Stomach (tissue), 19 donors: ENCODE data around the gene THAP10. TPM values are rescaled to one million over a fixed set of nuclear protein-coding genes. Genes with fewer than 3 reads are reported as not detected.

ENCODE experiments used
- DNase-seq, 2 donors: peaks; one replicate each; pipeline versions ENCODE4 v3.0.0 to v3.0.0-alpha.2; 2013 to 2019
- H3K27ac ChIP-seq, 5 donors: fragments of 200-600 bp in 4 of 5; sonication (generic) in 4 of 5; one replicate each; pipeline ENCODE4 v1.5.1; 2013 to 2019; ENCODE audit warnings: mild to moderate bottlenecking in 1 of 5, moderate library complexity in 1 of 5
- H3K27me3 ChIP-seq, 3 donors: fragments of 200-600 bp; sonication (generic); one replicate each; pipeline ENCODE4 v1.5.1; 2017 to 2019; ENCODE audit warnings: mixed run types in 1 of 3
- H3K36me3 ChIP-seq, 4 donors: fragments of 200-600 bp; sonication (generic); 1 replicate in 3 of 4; 2 replicates in 1 of 4; pipeline ENCODE4 v1.5.1; 2016 to 2019
- H3K4me1 ChIP-seq, 4 donors: fragments of 200-600 bp; sonication (generic); one replicate each; pipeline ENCODE4 v1.5.1; 2016 to 2019
- H3K4me3 ChIP-seq, 4 donors: fragments of 200-600 bp; sonication (generic) in 3 of 4; one replicate each; pipeline ENCODE4 v1.5.1; 2016 to 2019; ENCODE audit warnings: mild to moderate bottlenecking in 1 of 4
- H3K9me3 ChIP-seq, 4 donors: fragments of 200-600 bp; sonication (generic); one replicate each; pipeline ENCODE4 v1.5.1; 2016 to 2019
- CTCF ChIP-seq, 7 experiments: fragments of 450-650 bp in 4 of 7; fragments of 200-600 bp in 3 of 7; sonication (generic) in 3 of 7; IDR thresholded peaks; one replicate each; pipeline ENCODE4 v1.5.1; 2016 to 2019; ENCODE audit warnings: antibody characterized with exemption in 7 of 7, control low read depth in 2 of 7, mild to moderate bottlenecking in 1 of 7
- EP300 ChIP-seq: sonication (generic); formaldehyde crosslinking; IDR thresholded peaks from one replicate; pipeline ENCODE4 v1.6.1; 2017; ENCODE audit warnings: antibody characterized with exemption
- POLR2A ChIP-seq, 4 donors: fragments of 450-650 bp; IDR thresholded peaks; one replicate each; pipeline ENCODE4 v1.6.1; 2016; ENCODE audit warnings: antibody characterized with exemption in 4 of 4, control low read depth in 2 of 4, mild to moderate bottlenecking in 1 of 4, moderate library complexity in 1 of 4
- POLR2AphosphoS5 ChIP-seq, 3 donors: sonication (generic); formaldehyde crosslinking; IDR thresholded peaks; one replicate each; pipeline ENCODE4 v1.6.1; 2016; ENCODE audit warnings: antibody characterized with exemption in 3 of 3
- WGBS, 5 donors: extraction: QIAGEN DNeasy Blood & Tissue Kit in 3 of 5; methylation state at CpG; one replicate each; pipeline versions ENCODE4 v1.1.5 to v1.1.7; 2013 to 2018; 5-methylcytosine and 5-hydroxymethylcytosine counted together
- intact Hi-C: fragments of 100-400 bp; cut with DNase I; formaldehyde crosslinking; loops from one replicate; pipeline ENCODE4 v1.15.1; 2023; ENCODE audit warnings: low total_unique reads
- long read RNA-seq, 10 donors: transcript quantifications; one replicate each; lab custom pipeline, GENCODE V29; 2026
- polyA plus RNA-seq, 3 donors: library from polyadenylated mRNA; stranded (reverse); fragments of 200-250 nt; gene quantifications; one replicate each; pipeline ENCODE4 v1.2.3, GENCODE V29; 2013
- total RNA-seq, 5 donors: library from RNA; depleted of rRNA; stranded (reverse); fragments of >200 nt; gene quantifications; one replicate each; pipeline versions ENCODE4 v1.1.0 to v1.2.3, GENCODE V29; 2014 to 2016
- donor health status: healthy with polysubstance abuse.
- donor health status: Bipolar disorder and iron deficiency.
- donor health status: healthy.

Gene THAP10
- total RNA-seq (1 to 10 TPM in 3 of 5 donors, under 1 TPM in 1, not detected in 1; 0.72 to 4.5 (median 2.1) TPM), polyA plus RNA-seq (1 to 10 TPM; 1.9 to 3.4 (median 2.5) TPM)
- long read RNA-seq, donor 1, partial matches to known transcripts, result 0 of 2 reads
- long read RNA-seq, donor 1, other reads (novel, unspliced or antisense), result 0 of 2 reads
- long read RNA-seq, donor 2, result 0 reads
- long read RNA-seq, donor 3, partial matches to known transcripts, result 0 of 1 reads
- long read RNA-seq, donor 3, other reads (novel, unspliced or antisense), result 0 of 1 reads
- long read RNA-seq, donor 4, result 0 reads
- long read RNA-seq, donor 5, partial matches to known transcripts, result 0 of 3 reads
- long read RNA-seq, donor 5, other reads (novel, unspliced or antisense), result 0 of 3 reads
- long read RNA-seq, donor 6, partial matches to known transcripts, result 0 of 1 reads
- long read RNA-seq, donor 6, other reads (novel, unspliced or antisense), result 0 of 1 reads
- long read RNA-seq, donor 7, partial matches to known transcripts, result 0 of 1 reads
- long read RNA-seq, donor 7, other reads (novel, unspliced or antisense), result 0 of 1 reads
- long read RNA-seq, donor 8, result 0 reads
- long read RNA-seq, donor 9, result 0 reads
- long read RNA-seq, donor 10, result 0 reads

GRCh38 chr15:70892002-70892911 lies at the start of gene THAP10, which contains the start of gene LRRC49:
TSS of gene THAP10 (minus strand) at chr15:70892433. CDS start at chr15:70892272, 161 bp downstream.
TSS of gene LRRC49 (plus strand) at chr15:70892826. CDS start at chr15:70892895, 69 bp downstream.
- H3K4me3 ChIP-seq, result peak within 1 kb of the TSS; percentile 75 to 88 (median 79)
- H3K27me3 ChIP-seq, result no peaks in the 10 kb centered on the region
- peak; percentile 82 to 97 for DNase-seq
- peaks cover 7 to 27% (median 25%) of the 10 kb centered on the region in 4 donors for H3K4me1 ChIP-seq
- WGBS, 5 donors, result 1 to 3% (median 1%) methylated on average over 33 to 61 of the region's 61 CpGs
- peak within 1 kb of the TSS; percentile 63 to 87 (median 83) for H3K27ac ChIP-seq
- H3K36me3 ChIP-seq, result peaks cover 0 to 10% (median 3%) of the 10 kb centered on the region in 4 donors
- peak; percentile 5 for TF ChIP-seq EP300
- peak in 2 of 3 donors; percentile 8 to 43 for TF ChIP-seq POLR2AphosphoS5 (IDR thresholded peaks at IDR 0.05)
- no peak for TF ChIP-seq POLR2A (IDR thresholded peaks at IDR 0.05)
- no peaks in the 10 kb centered on the region for H3K9me3 ChIP-seq
- intact Hi-C loops, result no loop called here

- peak in 1 of 2 donors; percentile 41 for DNase-seq
- Histone ChIP-seq H3K27ac (no peak overlapping the region), H3K4me1 (peaks cover 0 to 9% (median 0%) of the 10 kb centered on the region in 4 donors), H3K36me3 (no peaks in the 10 kb centered on the region), H3K27me3 (no peaks in the 10 kb centered on the region), H3K9me3 (no peaks in the 10 kb centered on the region), H3K4me3 (no peak overlapping the region)
- intact Hi-C loops, result no loop called here
- no peak for TF ChIP-seq POLR2A (IDR thresholded peaks at IDR 0.05)
- no peak for TF ChIP-seq CTCF (IDR thresholded peaks at IDR 0.05)
- no peak for TF ChIP-seq POLR2AphosphoS5 (IDR thresholded peaks at IDR 0.05)
- TF ChIP-seq EP300, result no peak
- WGBS, 5 donors, result 17 to 52% (median 30%) methylated on average over 4 of the region's 4 CpGs
Measured at GRCh38 chr15:70936326-70936725, 44.1 kb upstream of the THAP10 start.

GRCh38 chr15:70935631-70936030 lies 43.4 kb upstream of the THAP10 start:
- 83 to 87% (median 85%) methylated on average over 3 of the region's 3 CpGs for WGBS, 5 donors
- no peak overlapping the region for H3K27ac ChIP-seq
- H3K27me3 ChIP-seq, result no peaks in the 10 kb centered on the region
- H3K36me3 ChIP-seq, result no peaks in the 10 kb centered on the region
- TF ChIP-seq EP300, result no peak
- TF ChIP-seq CTCF (IDR thresholded peaks at IDR 0.05), result no peak
- no peak for DNase-seq
- no peaks in the 10 kb centered on the region for H3K9me3 ChIP-seq
- no peak overlapping the region for H3K4me3 ChIP-seq
- peaks cover 0 to 9% (median 0%) of the 10 kb centered on the region in 4 donors for H3K4me1 ChIP-seq
- intact Hi-C loops, result no loop called here

GRCh38 chr15:70933411-70933810 lies 41.2 kb upstream of the THAP10 start:
- DNase-seq, result no peak
- 64 to 76% (median 71%) methylated on average over 3 of the region's 3 CpGs for WGBS, 5 donors
- Histone ChIP-seq H3K27ac (no peak overlapping the region), H3K4me3 (no peak overlapping the region), H3K9me3 (no peaks in the 10 kb centered on the region), H3K4me1 (peaks cover 0 to 9% (median 0%) of the 10 kb centered on the region in 4 donors), H3K36me3 (peaks cover 0 to 4% (median 0%) of the 10 kb centered on the region in 4 donors), H3K27me3 (no peaks in the 10 kb centered on the region)
- intact Hi-C loops, result no loop called here
- TF ChIP-seq EP300 (no peak), POLR2AphosphoS5 (IDR thresholded peaks at IDR 0.05) (no peak), POLR2A (IDR thresholded peaks at IDR 0.05) (no peak), CTCF (IDR thresholded peaks at IDR 0.05) (no peak)
